CD4-positive, alpha-beta T cell treated with Interleukin-6 at 100 ng/mL for 8 hours (primary cell): ENCODE results near the gene CPT1B.
"Not testable (repeated sequence)": the region's sequence is repeated elsewhere in the genome, so short reads cannot be mapped to it uniquely, and the experiment has no call there.

Experiments used
- DNase-seq: peaks from one replicate; pipeline ENCODE4 v3.0.0-alpha.2; 2020; ENCODE audit warnings: mixed read lengths, low spot score

CPT1B gene

DNA sequence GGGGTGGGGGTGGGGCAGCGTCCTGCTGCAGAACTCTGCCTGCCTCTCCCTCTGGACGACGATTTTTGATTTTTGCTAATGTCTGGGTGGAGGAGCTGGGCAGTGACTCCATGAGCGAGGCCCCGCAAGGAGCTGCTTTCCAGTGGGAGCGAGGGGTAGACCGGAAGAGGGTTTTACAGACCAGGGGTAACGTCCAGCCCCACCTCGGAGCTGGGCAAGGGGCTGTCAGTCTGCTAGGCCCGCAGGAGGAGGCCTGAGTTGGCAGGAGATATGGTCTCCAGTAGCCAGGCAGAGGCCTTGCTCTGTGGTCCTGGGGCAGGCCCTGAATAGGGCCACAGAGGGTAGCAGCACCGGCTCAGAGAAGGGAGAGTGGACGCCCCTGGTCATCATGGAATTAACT, 31.4 kb upstream of the CPT1B start:
- DNase-seq = no peak

DNA sequence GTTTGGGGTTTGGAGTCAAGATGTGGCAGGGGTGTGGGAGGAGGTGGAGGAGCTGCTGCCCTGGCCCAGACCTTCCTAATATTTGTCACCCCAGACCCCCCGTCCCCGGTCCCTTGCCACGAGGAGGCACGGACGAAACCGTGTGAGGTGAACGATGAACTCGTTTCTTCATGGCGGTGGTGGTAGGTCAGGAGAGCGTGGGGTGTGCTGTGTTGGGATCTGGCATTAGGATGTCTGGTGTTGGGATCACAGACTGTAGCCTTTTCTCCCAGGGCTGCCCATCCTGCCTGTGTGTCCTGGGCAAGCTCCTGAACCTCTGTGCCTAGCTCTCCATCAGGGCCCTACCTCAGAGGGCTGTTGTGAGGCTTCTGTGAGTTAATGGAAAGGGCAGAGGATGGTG, 30.8 kb upstream of the CPT1B start:
- no peak for DNase-seq

- DNase-seq = not testable (repeated sequence)
These were observed 30.0 kb upstream of the CPT1B start for GRCh38 chr22:50608058-50608840.

DNA sequence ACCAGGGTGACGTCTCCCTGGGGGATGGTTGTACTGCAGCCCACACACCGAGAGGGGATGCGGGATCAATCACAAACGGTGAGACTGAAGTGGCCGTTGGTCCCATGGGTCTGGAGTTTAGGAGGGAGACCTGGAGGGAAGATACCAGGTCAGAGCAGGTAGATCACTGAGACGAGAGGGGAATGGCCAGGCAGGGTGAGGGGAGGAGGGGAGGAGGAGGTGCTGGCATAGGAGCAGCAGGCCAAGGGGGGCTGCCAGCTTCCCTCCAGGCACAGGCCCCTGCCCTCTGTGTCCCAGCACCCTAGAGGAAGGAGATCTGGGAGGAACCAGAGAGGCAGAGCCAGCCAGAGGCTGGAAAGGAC, 29.4 kb upstream of the CPT1B start:
- no peak for DNase-seq

GRCh38 chr22:50606946-50607658, 28.9 kb upstream of the CPT1B start:
- DNase-seq = no peak

- no peak for DNase-seq
These were observed 28.1 kb upstream of the CPT1B start for GRCh38 chr22:50606165-50606945.

GRCh38 chr22:50605613-50606074, 27.4 kb upstream of the CPT1B start:
- DNase-seq = no peak

DNA sequence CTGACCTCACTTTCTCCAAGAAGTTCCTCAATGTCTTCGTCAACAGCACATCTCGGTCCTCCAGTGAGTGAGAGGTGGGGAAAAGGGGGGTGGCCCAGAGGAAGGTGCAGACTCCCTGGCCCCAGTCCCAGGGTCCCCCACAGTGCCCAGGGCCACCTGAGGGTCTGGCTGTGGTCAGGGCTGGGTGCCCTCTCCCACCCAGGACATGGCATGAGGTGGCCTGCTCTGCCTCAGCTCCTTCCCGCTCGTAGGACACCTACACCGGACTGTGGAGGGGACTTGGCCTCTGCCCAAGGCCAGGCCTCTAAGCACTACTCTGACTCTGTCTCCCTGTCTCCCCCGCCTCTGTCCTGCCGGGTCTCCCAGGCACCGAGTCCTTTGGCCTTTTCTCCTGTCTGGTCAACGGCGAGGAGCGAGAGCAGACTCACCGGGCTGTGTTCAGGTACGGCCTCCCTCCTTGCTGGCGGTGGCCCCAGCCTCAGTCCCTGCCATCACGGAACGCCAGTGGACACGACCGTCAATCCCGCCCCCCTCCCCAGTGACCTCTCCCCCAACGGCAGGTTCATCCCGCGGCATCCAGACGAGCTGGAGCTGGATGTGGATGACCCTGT, 26.9 kb upstream of the CPT1B start:
- DNase-seq = no peak

- DNase-seq = no peak
These were observed 26.2 kb upstream of the CPT1B start for GRCh38 chr22:50604256-50605001.

- no peak for DNase-seq
These were observed 25.5 kb upstream of the CPT1B start for GRCh38 chr22:50603511-50604255.

DNA sequence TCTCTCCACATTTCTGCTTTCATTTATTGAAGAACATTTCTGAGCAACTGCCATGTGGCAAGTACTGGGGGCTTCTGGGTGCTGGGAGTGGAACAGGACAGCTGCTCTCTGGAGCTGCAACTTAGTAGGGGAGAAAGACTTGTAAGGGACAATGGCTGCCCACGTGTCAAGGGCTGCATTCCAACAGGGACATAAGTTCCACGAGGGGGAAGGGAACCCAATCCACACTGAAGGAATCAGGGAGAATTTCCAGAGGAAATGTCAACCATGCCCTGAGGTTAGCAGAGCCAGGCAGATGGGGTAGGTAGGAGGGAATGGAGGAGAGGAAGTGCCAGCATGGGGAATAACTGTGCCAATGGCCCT, 24.1 kb upstream of the CPT1B start:
- DNase-seq = no peak

GRCh38 chr22:50601669-50602337, 23.6 kb upstream of the CPT1B start:
- no peak for DNase-seq

DNA sequence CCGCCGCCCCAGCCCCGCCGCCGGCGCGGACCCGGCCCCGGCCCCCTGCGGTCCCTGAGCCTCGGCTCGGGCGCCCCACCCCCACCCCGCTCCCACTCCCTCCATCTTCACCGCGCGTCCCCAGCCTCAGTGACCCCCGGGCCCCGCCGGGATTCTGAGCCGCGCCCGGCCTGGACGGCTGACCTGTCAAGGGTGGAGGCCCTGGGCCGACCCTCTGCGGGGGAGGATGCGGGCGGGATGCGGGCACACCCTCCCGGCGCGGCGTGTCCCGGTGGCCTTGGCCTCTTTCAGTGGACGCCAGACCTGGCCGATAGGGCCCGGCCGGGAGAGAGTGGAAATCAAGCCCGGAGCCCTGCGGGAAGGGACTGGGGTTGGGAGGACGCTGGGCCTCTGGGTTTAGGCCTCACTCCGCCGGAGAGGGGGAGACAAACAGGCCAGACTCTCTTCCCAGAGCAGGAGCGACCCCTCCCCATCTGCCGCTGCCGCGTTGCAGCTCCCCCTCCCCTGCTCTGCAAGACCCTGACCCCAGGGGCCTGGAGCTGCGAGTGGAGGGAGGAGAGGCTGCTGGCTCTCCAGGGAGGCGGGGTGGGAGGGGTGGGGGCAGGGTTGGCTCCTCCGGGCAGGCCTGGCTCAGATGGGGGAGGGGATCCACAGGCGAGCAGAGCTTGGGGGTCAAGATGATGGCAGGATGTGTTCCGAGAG, 22.9 kb upstream of the CPT1B start:
- DNase-seq = no peak

- no peak for DNase-seq
These were observed 22.3 kb upstream of the CPT1B start, which contains the start of gene MAPK8IP2 for GRCh38 chr22:50600538-50600937. MAPK8IP2 (plus strand) TSS chr22:50600793; CDS start chr22:50600819, 26 bp downstream.

DNA sequence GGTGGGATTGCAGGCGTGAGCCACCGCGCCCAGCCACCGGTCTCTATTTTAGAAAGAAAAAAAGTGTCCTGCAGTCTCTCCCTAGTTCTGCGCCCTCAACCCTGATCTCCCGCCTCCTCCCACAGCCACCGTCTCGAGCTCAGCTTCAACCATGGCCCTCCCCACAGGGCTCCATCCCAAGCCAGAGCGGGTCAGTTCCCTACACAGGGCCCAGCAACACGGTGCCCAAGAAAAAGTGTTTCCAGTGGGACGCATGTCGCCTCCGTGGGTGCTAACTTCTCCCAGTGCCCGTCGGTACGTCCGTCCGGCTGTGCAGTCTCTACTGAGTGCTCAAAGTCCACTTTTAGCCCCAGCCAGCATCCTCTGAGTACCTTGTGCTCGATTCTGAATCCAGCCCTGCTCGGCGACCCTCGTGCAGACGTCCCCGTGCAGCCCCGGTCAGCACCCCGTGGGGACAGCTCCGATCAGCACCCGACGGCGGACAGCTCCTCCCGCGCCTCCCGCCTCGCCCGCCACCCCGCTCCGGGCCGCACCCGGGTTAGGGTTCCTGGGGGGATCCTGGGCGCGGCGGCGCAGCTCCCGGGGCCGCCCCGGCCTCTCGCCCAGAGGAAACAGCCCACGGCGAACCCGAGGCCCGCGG, 21.7 kb upstream of the CPT1B start:
- peak; percentile 35 for DNase-seq

GRCh38 chr22:50597097-50597496, 18.9 kb upstream of the CPT1B start:
- DNase-seq = no peak

GRCh38 chr22:50595189-50595588, 17.0 kb upstream of the CPT1B start:
- DNase-seq = no peak

- no peak for DNase-seq
These were observed 9.2 kb upstream of the CPT1B start for GRCh38 chr22:50587407-50587806.

GRCh38 chr22:50586416-50586815, 8.2 kb upstream of the CPT1B start:
- DNase-seq = no peak
